Activated CD4-positive, alpha-beta T cell treated with anti-CD3 and anti-CD28 coated beads for 36 hours (primary cell): Measurements from ENCODE around the gene SKI. TPM values are rescaled to one million over a fixed set of nuclear protein-coding genes. Genes with fewer than 3 reads are reported as not detected.
A peak's percentile ranks its signal among the peaks of the same experiment; 100 is the strongest.

Experiments
- ATAC-seq: fragments of 200-7000 bp; cut with Tn5 transposase; one replicate; pipeline ENCODE4 v1.10.0; 2021; ENCODE audit warnings: mild to moderate bottlenecking, moderate library complexity
- CTCF ChIA-PET: fragments of 350-600 bp; sonication (Branson Sonifier 250); formaldehyde crosslinking; loops from one replicate; lab custom pipeline; 2021; ENCODE audit warnings: antibody characterized with exemption; lab: Charles Lee
- POLR2A ChIA-PET: fragments of 350-600 bp; sonication (Branson Sonifier 250); formaldehyde crosslinking; loops from one replicate; lab custom pipeline; 2021; ENCODE audit warnings: antibody characterized with exemption, inconsistent platforms; lab: Charles Lee
- DNase-seq: peaks from one replicate; pipeline ENCODE4 v3.0.0-alpha.2; 2020
- H3K27ac Mint-ChIP-seq: one replicate; pipeline ENCODE4 v1.8.0; 2021; ENCODE audit warnings: mixed read lengths
- H3K27me3 Mint-ChIP-seq: one replicate; pipeline ENCODE4 v1.8.0; 2021; ENCODE audit warnings: mixed read lengths
- H3K36me3 Mint-ChIP-seq: one replicate; pipeline ENCODE4 v1.8.0; 2021; ENCODE audit warnings: low read depth, mixed read lengths
- H3K4me1 Mint-ChIP-seq: one replicate; pipeline ENCODE4 v1.8.0; 2021; ENCODE audit warnings: mixed read lengths
- H3K4me3 Mint-ChIP-seq: one replicate; pipeline ENCODE4 v1.8.0; 2021; ENCODE audit warnings: mild to moderate bottlenecking, moderate library complexity, mixed read lengths
- H3K9me3 Mint-ChIP-seq: one replicate; pipeline ENCODE4 v1.8.0; 2021; ENCODE audit warnings: low read depth, mixed read lengths
- intact Hi-C, 2 experiments: fragments of 100-400 bp; cut with DNase I in 1 of 2; cut with micrococcal nuclease in 1 of 2; formaldehyde crosslinking; loops; one replicate each; pipeline versions ENCODE4 v1.14.2 to v1.15.1; 2022 to 2024; cut with DNase I, micrococcal nuclease
- total RNA-seq, 2 experiments: library from RNA; stranded (reverse); gene quantifications; one replicate each; pipeline ENCODE4 v1.2.3, GENCODE V29; 2021

SKI gene
- total RNA-seq, 2 experiments from 2014 or later: 28.7 to 34.0 TPM

DNA sequence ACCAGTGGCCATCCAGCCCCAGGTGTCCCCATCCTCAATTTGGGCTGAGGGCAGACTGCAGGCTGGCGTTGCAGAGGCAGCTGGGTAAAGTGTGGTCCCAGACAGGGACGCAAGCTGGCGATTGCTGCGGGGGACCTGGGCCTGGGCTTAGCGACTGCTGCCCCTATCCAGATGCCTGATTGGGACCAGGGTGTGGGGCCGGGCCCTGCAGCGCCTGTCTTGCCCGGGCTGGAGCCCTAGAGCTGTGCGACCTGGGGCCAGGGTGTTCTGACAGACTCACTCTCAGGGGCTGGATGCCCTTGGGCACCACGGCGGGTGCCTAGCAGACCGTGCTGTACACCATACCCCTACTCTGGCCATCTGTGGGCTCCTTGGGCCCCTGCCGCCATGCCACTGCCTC is 17.3 kb upstream of the SKI start:
- POLR2A ChIA-PET: no interaction called here
- no peak overlapping the region for H3K4me3 Mint-ChIP-seq
- no peaks in the 10 kb centered on the region for H3K9me3 Mint-ChIP-seq
- no peaks in the 10 kb centered on the region for H3K36me3 Mint-ChIP-seq
- no peak for ATAC-seq
- H3K27ac Mint-ChIP-seq: no peak overlapping the region
- CTCF ChIA-PET: interaction anchor here (0.7 kb wide), 1 partner anchor 26 kb away, joined by 3 read pairs; no protein-coding TSS in a partner anchor
- DNase-seq: no peak
- intact Hi-C loops: no loop called here
- no peaks in the 10 kb centered on the region for H3K27me3 Mint-ChIP-seq
- H3K4me1 Mint-ChIP-seq: peaks cover 5% of the 10 kb centered on the region

DNA sequence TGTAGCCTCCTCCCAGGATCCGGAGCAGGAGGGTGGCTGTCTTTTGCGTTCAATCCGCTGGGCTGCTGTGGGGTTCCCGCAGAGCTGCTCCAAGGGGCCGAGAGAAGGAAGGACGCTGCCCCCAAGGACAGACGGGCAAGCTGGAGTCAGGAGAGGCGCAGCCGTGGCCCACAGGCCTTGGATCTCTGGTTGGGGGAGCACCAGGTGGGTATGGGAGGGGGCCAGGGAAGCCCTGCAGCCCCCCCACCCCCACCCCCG is 15.9 kb upstream of the SKI start:
- ATAC-seq (no peak), DNase-seq (no peak)
- intact Hi-C loops: no loop called here
- Mint-ChIP-seq H3K27me3 (no peaks in the 10 kb centered on the region), H3K4me3 (no peak overlapping the region), H3K4me1 (peaks cover 2% of the 10 kb centered on the region), H3K27ac (no peak overlapping the region), H3K36me3 (no peaks in the 10 kb centered on the region), H3K9me3 (no peaks in the 10 kb centered on the region)
- POLR2A ChIA-PET: no interaction called here
- CTCF ChIA-PET: interaction anchor here (0.5 to 1.8 kb wide), 2 partner anchors 170 to 224 kb away, joined by 3 to 7 read pairs; no protein-coding TSS in a partner anchor

DNA sequence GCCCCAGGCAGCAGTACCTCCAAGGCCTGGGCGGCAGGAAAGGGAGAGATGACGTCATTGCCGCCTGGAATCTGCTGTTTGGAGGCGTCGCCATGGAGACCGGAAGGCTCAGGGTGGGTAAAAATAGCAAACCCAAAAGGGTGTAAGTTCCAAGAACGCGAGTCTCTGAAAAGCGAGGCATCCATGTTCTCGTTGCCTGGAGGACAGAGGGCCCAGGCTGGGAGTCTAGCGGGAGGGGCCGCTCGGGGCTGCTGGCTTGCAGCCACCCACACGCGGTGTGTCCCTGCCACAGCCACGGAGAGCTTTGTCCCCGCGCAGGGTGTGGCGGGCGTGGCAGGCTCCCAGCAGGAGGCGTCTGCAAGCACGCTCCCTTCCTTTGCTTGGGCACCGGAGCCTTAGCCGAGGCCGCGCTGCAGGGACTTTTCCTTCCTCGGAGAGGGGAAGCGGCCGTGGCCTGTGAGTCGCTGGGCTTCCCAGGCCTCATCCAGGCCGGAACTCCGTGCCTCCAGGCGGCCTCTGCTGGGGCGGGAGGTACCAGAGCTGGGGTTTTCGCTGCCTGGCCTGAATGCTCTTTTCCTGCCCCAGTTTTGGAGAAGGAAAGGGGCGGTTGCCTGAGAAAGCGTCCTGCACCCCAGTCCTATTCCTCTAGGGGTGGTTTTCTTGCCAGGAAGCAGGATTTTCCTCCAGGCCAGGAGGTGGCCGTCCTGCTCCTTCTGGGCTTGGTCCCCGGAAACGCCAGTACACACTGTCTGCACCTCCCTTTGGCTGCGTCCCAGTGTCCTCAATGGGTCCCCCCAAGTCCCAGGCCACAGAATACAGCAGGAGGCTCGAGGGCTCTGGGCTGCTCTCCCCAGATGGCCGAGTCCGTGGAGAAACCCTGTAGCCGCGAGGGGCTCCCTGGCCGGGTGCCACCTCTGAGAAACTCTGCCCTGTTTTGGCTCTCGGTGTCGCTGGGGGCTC is 15.3 kb upstream of the SKI start:
- POLR2A ChIA-PET: no interaction called here
- intact Hi-C loops: no loop called here
- no peaks in the 10 kb centered on the region for H3K9me3 Mint-ChIP-seq
- DNase-seq (peak; percentile 73), ATAC-seq (peak; percentile 73)
- no peaks in the 10 kb centered on the region for H3K36me3 Mint-ChIP-seq
- H3K27ac Mint-ChIP-seq: no peak overlapping the region
- CTCF ChIA-PET: interaction anchor here (0.5 to 1.8 kb wide), 2 partner anchors 169 to 224 kb away, joined by 3 to 7 read pairs; no protein-coding TSS in a partner anchor
- H3K27me3 Mint-ChIP-seq: no peaks in the 10 kb centered on the region
- H3K4me3 Mint-ChIP-seq: no peak overlapping the region
- H3K4me1 Mint-ChIP-seq: peaks cover 2% of the 10 kb centered on the region

DNA sequence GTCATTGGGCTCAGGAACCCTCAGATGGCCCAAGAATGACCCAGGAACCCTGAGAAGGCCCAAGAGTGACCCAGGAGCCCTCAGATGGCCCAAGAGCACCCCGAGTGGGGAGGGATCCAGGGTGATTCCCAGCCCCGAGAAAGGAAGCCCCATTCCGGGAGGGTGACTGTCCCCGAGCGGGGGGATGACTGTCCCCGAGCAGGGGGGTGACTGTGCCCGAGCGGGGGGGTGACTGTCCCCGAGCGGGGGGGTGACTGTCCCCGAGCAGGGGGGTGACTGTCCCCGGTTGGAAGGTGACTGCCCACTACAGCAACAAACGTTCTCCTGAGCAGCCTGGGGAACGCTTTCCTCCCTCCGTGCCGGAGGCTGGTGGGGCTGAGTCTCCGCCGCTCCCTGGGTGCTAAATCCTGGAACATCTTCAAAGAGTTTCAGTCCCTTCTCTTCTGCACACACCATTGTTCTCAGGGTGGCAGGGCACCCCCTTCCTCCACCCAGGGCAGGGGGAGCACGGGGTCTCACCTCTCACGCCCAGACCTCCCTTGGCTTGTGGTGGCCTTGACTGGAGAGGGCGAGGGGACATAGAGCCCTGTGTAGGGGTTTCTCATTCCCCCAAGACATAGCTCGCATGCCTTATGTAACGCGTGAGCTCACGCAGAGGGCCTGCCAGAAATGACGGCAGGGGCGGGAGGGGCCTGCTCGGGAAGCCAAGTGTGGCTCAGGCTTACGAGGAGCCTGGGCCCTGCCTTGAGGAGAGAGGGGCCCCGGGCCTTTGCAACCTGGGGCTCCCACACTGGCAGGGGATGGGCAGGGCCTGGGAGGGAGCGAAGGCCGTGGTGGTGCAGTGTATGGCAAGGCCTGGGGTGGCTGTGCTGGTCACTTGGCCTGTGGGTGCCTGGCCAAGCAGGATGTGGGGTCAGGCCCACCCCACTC is 14.3 kb upstream of the SKI start:
- Mint-ChIP-seq H3K9me3 (no peaks in the 10 kb centered on the region), H3K27me3 (no peaks in the 10 kb centered on the region), H3K27ac (no peak overlapping the region), H3K36me3 (no peaks in the 10 kb centered on the region), H3K4me3 (no peak overlapping the region), H3K4me1 (peaks cover 2% of the 10 kb centered on the region)
- ATAC-seq (no peak), DNase-seq (no peak)
- ChIA-PET CTCF (no interaction called here), POLR2A (no interaction called here)
- intact Hi-C loops: no loop called here

DNA sequence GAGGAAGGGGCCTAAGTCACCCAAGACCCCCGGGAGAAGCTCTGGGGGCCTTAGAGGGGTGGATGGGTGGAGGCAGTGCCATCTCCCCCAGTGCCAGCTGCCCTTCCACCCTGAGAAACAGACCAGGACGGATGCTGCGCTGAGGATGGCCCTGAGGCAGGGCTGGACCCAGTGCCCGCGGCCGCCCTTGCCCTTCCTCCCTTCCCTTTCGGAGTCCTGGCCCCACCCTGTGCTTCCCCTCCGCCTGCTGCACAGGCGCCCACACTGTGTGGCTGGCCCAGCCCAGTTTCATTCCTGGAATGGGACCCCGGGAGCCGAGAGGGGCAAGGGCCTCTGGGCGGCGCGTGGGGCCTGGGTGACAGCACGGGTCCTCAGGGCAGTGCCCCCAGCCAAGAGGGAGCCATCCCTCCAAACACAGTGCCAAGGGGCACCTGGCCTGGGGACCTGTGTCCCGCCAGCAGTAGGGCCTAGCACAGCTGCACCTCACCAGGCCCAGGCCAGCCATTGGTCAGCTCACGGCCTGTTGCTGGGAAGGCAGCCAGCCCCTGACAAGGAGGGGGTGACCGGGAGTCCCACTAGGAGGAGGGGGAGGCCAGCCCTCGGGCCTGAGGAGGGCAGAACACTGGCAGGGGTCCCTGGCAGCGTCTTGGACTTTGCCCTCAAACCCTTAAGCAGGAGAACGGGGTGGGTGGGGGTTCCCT is 13.4 kb upstream of the SKI start:
- intact Hi-C loops: no loop called here
- ATAC-seq (no peak), DNase-seq (no peak)
- no peaks in the 10 kb centered on the region for H3K9me3 Mint-ChIP-seq
- no peaks in the 10 kb centered on the region for H3K27me3 Mint-ChIP-seq
- no peak overlapping the region for H3K4me3 Mint-ChIP-seq
- H3K27ac Mint-ChIP-seq: no peak overlapping the region
- ChIA-PET POLR2A (no interaction called here), CTCF (no interaction called here)
- H3K4me1 Mint-ChIP-seq: peaks cover 2% of the 10 kb centered on the region
- no peaks in the 10 kb centered on the region for H3K36me3 Mint-ChIP-seq

DNA sequence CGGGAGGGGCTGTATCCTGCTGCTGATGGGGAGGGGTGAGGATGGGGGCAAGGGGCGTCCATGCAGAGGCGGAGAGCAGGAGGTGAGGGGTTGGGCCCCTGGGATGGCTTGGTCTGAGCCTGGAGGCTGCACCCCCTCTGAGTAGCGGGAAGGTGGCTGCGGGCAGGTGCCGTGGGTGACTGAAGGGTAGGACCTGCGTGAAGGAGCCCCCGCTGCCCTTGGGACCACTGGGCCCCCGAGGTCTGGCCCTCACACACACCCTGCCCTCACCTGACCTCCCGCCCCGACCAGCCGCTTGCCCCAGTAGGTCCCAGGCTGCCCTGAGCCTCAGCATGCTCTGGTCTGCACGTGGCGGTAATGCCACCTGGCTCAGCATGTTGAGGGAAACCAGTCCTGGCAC is 12.8 kb upstream of the SKI start:
- CTCF ChIA-PET: interaction anchor here (1.2 kb wide), 1 partner anchor 167 kb away, joined by 3 read pairs; no protein-coding TSS in a partner anchor
- POLR2A ChIA-PET: no interaction called here
- intact Hi-C loops: no loop called here
- Mint-ChIP-seq H3K4me1 (peaks cover 2% of the 10 kb centered on the region), H3K9me3 (no peaks in the 10 kb centered on the region), H3K27me3 (no peaks in the 10 kb centered on the region), H3K4me3 (no peak overlapping the region), H3K27ac (no peak overlapping the region), H3K36me3 (no peaks in the 10 kb centered on the region)
- no peak for ATAC-seq
- DNase-seq: no peak

DNA sequence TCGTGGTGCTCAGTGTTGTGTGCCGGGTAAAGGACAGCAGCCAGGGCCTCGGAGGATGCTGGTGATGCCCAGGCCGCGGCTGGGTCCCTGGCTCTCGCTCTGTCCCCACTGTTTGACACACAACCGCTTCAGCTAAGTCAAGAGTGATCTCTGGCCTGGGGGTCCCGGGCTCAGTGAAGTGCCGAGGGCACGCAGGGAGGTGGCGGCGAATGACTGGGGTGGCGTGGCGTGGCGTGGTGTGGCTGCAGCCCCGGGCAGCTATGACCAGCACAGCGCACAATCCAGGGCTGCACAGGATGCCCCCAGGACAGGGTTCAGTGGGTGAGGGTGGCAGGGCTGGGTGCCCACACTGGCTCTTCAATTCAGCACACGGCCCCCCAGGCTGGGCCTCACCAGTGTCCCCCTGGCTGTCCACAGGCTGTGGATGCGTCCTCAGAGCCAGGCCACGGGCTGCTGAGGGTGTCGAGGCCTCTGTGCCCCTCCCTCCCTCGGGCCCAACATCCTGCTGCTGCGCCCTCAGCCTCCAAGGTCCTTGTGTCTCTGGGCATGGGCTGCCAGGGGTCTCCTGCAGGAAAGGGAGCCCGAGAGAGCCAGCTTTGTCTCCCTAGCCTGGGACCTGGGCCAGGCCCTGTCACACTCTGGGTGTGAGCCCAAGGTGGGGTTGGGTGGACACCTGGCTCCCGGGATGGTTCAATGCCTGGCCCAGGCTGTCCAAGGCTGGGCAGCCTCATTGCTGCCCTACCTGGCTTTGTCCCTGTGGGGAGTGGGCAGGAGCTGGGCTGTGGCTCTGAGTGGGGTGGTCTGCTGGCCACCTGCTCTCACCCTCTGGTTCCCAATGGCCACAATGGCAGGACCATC is 12.0 kb upstream of the SKI start:
- no peaks in the 10 kb centered on the region for H3K9me3 Mint-ChIP-seq
- POLR2A ChIA-PET: no interaction called here
- no peak for ATAC-seq

DNA sequence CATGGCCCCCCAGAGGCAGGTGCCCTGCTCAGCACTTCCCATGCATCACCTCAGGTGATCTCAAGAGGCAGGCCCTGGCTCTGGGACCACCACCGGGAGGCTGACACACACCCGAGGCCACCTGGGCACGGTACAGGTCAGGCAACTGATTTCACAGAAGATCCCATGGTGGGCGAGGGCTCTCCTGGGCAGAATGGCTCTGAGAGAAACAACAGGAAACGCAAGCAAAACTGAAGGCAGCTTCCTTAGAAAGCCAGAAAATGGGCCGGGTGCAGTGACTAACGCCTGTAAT is 11.4 kb upstream of the SKI start:
- no peak for ATAC-seq
- Mint-ChIP-seq H3K9me3 (no peaks in the 10 kb centered on the region), H3K27ac (no peak overlapping the region), H3K4me1 (peaks cover 2% of the 10 kb centered on the region), H3K4me3 (no peak overlapping the region), H3K36me3 (no peaks in the 10 kb centered on the region), H3K27me3 (no peaks in the 10 kb centered on the region)
- POLR2A ChIA-PET: no interaction called here
- DNase-seq: no peak
- intact Hi-C loops: no loop called here
- CTCF ChIA-PET: no interaction called here

More for the DNA sequence above, 12.0 kb upstream of the SKI start:
- CTCF ChIA-PET: interaction anchor here (1.2 kb wide), 1 partner anchor 166 kb away, joined by 3 read pairs; no protein-coding TSS in a partner anchor
- Mint-ChIP-seq H3K4me1 (peaks cover 2% of the 10 kb centered on the region), H3K36me3 (no peaks in the 10 kb centered on the region), H3K27me3 (no peaks in the 10 kb centered on the region), H3K27ac (no peak overlapping the region), H3K4me3 (no peak overlapping the region)
- DNase-seq: no peak
- intact Hi-C loops: no loop called here

DNA sequence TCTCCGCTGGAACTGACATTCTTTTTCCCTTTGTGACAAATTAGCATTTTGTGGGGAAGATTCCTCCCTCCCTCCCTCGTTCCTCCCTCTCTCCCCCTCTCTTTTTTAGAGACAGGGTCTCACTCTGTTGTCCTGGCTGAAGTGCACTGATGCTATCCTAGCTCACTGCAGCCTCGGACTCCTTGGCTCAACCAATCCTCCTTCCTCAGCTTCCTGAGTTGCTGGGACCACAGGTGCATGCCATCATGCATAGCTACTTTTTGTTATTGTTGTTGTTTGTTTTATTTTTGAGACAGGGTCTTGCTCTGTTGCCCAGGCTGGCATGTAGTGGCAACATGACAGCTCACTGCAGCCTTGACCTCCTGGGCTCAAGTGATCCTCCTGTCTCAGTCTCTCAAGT is 6.8 kb upstream of the SKI start:
- POLR2A ChIA-PET: no interaction called here
- H3K27ac Mint-ChIP-seq: no peak overlapping the region
- no peak for ATAC-seq
- H3K36me3 Mint-ChIP-seq: no peaks in the 10 kb centered on the region
- H3K9me3 Mint-ChIP-seq: no peaks in the 10 kb centered on the region
- CTCF ChIA-PET: interaction anchor here (0.6 to 1.1 kb wide), 3 partner anchors 9 to 160 kb away, joined by 3 to 4 read pairs (median 3); no protein-coding TSS in a partner anchor
- H3K4me1 Mint-ChIP-seq: no peaks in the 10 kb centered on the region
- H3K4me3 Mint-ChIP-seq: no peak overlapping the region
- intact Hi-C loops: no loop called here
- H3K27me3 Mint-ChIP-seq: no peaks in the 10 kb centered on the region
- DNase-seq: no peak

DNA sequence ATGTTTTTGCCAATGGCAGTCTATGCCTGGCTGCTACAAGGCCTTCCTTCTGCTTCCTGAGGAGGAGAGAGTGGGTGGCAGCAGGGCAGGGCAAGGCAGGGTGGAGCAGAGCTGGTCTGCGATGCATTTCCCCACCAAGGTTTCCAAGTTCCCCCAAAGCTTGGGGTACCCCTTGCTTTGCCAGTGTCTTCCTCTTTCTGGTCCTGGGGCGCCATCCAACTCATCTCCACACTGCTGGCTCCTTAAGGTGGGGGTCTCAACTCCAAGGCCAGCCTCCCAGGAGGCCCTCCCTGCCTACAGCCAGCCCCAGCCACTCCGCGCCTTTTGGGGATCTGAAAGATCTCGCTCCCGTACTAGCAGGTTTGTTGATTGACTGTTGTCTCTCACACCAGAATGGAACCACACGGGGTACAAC is 3.9 kb upstream of the SKI start:
- H3K4me3 Mint-ChIP-seq: no peak overlapping the region

More for the DNA sequence above, 3.9 kb upstream of the SKI start:
- no peaks in the 10 kb centered on the region for H3K4me1 Mint-ChIP-seq
- no peaks in the 10 kb centered on the region for H3K27me3 Mint-ChIP-seq
- no peak overlapping the region for H3K27ac Mint-ChIP-seq
- ChIA-PET CTCF (interaction anchor here (0.6 kb wide), 2 partner anchors 77 to 238 kb away, joined by 3 read pairs; no protein-coding TSS in a partner anchor), POLR2A (no interaction called here)
- H3K9me3 Mint-ChIP-seq: no peaks in the 10 kb centered on the region
- no peak for ATAC-seq
- peaks cover 3% of the 10 kb centered on the region for H3K36me3 Mint-ChIP-seq
- intact Hi-C loops: no loop called here
- no peak for DNase-seq
